ENCODE measurements around the gene CPT1B.

DNA sequence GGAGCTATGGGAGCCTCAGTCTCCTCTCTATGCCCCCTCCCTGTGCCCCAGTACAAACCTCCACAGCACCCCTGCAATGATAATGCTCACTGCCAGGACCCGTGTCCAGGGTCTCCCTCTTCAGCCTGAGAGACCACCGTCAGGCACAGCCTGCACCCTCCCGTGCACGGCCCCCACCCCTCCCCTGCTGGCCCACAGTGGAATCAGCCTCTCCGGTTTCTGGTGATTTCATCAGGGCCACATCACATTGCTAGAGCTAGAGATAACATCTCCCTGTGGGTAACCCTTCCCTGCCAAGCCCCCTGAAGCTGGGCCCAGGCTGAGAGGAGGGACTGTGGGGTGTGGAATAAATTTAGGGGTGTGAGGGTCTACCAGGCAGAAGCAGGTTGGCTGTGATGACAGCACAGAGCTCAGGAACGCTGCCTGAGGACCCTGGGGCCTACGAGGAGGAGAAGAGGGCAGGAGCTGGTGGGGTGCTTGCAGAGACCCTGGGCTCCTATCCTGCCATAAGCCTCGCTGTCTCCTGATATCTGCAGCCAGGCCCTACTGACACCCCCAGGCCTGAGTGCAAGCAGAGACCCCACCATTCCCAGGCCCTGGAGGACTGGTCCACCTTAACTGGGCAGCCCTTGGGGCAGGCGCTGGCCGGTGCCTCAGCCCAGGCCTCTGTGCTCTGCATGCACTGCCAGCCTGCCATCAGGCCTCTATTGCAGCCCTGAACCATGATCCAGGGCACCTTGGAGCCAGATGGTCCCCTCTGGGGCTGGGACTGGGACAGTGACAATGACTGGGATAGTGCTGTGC lies 32.5 kb downstream of the CPT1B start, which contains the start of gene KLHDC7B:
- no peak for TF ChIP-seq CTCF (IDR thresholded peaks at IDR 0.05)
- TF ChIP-seq POLR2A (IDR thresholded peaks at IDR 0.05) = no peak

Data from thyroid gland (tissue), 4 donors.